Measurements from ENCODE around the gene OR7G2. TPM values are rescaled to one million over a fixed set of nuclear protein-coding genes. Genes with fewer than 3 reads are reported as not detected.

Gene OR7G2
- total and polyA plus RNA-seq, 9 of the 15 experiments (the other 6 are each of a cell fraction or from before 2014, with no cell fraction given) = 0.20 TPM; not detected in 8

GRCh38 chr19:9140159-9140874 is 33.0 kb upstream of the OR7G2 start, which contains the start of gene ZNF317 (continued):
- TF ChIP-seq CHAMP1 (IDR thresholded peaks at IDR 0.05) (0 out of 2 replicates have a peak, but pooled peaks have one; percentile 7), PKNOX1 (IDR thresholded peaks at IDR 0.05) (peak; percentile 60), E2F1 (CRISPR knock-in tag; IDR thresholded peaks at IDR 0.05) (0 out of 2 replicates have a peak, but pooled peaks have one; percentile 38), ELF1 (tag; IDR thresholded peaks at IDR 0.05) (peak; percentile 100), HDAC3 (IDR thresholded peaks at IDR 0.05; ENCODE audit: borderline replicate concordance, partially characterized antibody) (no peak), ETV1 (tag; conservative IDR thresholded peaks at IDR 0.05; ENCODE audit: low read depth) (0 out of 2 replicates have a peak, but pooled peaks have one; percentile 42), JUN (IDR thresholded peaks at IDR 0.05; ENCODE audit: borderline replicate concordance, low read depth, low read length) (no peak), JUN (CRISPR knock-in tag; IDR thresholded peaks at IDR 0.05; ENCODE audit: borderline replicate concordance) (peak; percentile 53; the same call in 1 of the 2 replicates), ZNF41 (CRISPR knock-in tag; conservative IDR thresholded peaks at IDR 0.05) (no peak), RBM25 (IDR thresholded peaks at IDR 0.05; ENCODE audit: low read depth, low read length, severe bottlenecking) (peak; percentile 78), ZBTB40 (IDR thresholded peaks at IDR 0.05) (peak; percentile 85), ZBTB40 (CRISPR knock-in tag; IDR thresholded peaks at IDR 0.05) (no peak), ZC3H11A (IDR thresholded peaks at IDR 0.05; ENCODE audit: low read depth, low read length) (no peak)

All from K562 (cell line).